GM18498 (cell line): ENCODE data around the gene PTGES.
"Not testable (repeated sequence)": the region's sequence is repeated elsewhere in the genome, so short reads cannot be mapped to it uniquely, and the experiment has no call there.

Experiments
- ATAC-seq: cut with Tn5 transposase; IDR thresholded peaks from one replicate; pipeline ENCODE4 v1.9.1; 2021; ENCODE audit warnings: mild to moderate bottlenecking, moderate library complexity; ENCODE audit not compliant: unreplicated experiment

PTGES gene

DNA sequence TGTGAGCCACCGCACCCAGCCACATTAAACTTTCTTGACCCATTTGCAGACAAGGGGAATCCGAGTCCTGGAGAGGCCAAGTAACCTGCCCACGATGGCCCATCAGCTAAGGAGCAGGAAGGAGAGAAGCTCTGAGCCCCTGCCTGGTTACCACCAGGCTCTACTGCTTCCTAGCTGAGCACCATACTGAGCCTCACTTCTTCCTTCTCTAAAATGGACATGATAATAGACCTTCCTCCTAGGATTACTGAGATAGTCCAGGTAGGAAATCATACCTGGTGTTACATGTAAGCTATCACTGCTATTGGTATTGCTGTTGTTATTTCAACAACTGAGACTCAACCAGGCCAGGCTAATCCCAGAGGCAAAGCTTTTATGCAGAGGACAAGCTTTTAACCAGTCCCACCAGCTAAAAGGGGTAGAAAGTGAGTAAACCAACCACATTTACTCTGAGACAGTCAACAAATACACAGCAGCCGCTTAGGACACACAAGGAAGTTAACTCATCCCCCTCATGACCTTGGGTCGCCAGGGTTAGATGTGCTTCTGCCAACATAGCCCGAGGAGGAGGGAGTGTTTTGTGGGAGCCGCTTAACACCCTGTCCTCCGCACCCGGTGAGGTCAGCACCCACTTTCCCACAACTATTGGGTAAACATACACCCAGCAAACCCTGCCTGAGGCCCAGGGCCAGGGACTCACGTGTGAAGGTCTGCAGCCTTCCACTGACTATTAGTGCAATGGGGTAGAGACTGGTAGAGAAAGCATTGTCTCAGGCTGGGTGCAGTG, 20.6 kb upstream of the PTGES start:
- ATAC-seq, result no peak

DNA sequence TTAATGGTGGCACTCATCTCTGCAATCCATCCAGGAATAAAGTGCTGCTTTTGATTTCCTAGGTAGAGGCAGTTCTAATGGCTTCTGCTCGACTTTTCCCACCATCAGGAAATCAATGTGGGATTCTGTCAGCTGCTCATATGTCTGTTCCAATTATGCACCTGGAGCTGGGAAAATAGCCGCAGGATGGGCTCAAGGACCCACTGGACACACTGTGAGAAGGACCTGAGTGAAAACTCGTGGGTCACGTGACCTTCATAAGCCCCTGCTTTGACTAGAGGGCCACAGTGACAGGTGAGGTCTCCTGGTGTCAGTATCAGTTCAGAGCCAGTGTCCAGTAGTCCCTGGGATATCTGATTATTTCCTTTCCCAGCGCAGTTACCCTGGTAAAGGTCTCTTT, 17.9 kb upstream of the PTGES start:
- no peak for ATAC-seq

DNA sequence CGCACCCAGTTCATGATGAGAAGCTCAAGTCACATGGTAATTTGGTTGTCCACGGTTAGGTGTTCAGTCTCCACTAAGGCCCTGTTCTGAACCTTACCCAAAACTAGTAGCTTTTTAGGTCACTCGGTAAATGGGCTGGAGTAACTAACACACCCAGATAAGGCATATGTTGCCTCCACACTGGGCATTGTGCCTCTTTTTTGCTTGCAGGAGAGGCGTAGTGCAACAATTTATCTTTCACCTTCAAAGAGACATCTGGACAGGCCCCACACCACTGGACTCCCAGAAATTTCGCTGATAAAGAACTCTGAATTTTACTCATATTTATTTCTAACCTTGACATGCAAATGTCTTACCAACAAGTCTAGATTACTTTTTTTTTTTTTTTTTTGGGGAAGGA, 16.8 kb upstream of the PTGES start:
- no peak for ATAC-seq

DNA sequence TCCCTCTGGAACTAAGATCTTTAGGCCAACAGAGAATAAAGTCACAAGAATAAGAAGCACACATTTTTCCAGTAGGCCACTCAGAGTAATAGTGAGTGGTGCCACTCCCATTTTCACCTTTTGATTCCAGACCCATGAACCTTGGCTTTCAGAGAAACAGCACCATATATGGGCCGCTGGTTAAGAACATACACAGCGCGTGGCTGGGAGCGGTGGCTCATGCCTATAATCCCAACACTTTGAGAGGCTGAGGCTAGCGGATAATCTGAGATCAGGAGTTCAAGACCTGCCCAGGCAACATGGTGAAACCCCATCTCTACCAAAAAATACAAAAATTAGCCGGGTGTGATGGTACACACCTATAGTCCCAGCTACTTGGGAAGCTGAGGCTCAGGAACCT, 15.6 kb upstream of the PTGES start:
- no peak for ATAC-seq

DNA sequence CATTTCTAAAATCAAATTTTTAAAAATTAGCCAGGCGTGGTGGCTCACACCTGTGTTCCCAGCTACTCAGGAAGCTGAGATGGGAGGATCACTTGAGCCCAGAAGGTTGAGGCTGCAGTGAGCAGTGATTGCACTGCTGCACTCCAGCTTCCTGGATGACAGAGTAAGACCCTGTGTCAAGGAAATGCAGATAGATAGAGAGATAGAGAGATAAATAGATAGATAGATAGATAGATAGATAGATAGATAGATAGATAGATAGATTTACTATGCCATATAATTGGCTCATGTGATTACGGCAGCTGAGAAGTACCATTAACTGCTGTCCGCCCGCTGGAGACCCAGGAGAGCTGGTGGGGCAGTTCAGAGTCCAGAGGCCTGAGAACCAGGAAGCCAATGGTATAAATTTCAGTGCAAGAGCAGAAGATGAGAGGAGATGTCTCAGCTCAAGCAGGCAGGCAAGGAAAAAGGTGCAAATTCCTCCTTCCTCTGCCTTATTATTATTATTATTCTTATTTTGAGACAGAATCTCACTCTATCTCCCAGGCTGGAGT, 13.0 kb upstream of the PTGES start:
- ATAC-seq, result no peak

DNA sequence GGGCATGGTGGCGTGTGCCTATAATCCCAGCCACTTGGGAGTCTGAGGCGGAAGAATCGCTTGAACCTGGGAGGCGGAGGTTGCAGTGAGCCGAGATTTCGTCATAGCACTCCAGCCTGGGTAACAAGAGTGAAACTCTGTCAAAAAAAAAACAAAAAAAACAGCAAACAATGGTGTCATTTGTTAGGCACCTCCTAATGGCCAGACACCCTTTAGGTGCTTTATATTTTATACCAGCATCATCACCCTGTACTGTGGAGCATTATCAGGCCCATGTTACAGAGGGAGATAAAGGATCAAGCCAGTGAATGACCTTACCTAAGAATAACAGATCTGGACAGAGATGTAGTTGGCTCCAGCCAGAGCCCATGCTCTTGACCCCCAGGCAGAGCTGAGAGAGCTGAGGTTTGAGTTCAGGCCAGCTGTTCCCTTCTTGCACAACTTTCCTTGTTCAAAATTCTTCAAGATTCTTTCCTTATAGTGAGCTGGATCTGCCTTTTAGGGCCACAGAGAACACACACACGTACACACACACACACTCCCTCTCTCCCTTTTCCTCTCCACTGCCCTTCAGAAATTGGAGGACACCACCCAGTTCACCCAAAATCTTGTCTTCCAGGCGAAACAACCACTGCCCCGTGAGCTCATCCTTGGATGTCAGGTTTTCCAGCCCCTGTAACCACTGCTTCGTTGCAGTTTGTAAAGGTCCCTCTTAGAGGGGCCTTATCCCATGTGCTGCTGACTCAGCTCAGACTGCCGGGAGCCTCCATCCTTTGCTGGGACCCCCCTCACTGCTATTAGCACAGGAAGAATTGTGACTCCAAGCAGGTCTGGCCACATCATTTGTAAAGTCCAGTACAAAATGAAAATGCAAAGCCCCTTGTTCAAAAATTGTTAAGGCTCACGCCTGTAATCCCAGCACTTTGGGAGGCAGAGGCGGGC, 10.4 kb upstream of the PTGES start:
- ATAC-seq, result no peak

DNA sequence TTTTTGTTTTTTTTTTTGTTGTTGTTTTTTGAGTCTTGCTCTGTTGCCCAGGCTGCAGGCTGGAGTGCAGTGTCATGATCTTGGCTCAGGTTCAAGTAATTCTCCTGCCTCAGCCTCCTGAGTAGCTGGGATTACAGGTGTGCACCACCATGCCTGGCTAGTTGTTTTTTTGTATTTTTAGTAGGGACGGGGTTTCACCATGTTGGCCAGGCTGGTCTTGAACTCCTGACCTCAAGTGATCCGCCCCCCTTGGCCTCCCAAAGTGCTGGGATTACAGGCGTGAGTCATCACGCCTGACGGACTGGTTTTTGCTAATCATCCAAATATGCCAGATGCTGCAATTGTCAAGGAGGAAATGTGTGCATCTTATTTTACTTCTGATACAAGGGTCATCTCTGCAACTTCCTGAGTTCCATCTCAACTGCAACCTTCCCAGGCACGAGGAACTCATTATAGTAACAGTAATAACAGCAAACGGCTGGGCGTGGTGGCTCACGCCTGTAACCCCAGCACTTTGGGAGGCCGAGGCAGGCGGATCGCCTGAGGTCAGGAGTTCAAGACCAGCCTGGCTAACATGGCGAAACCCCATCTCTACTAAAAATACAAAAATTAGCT, 9.6 kb upstream of the PTGES start:
- not testable (repeated sequence) for ATAC-seq

DNA sequence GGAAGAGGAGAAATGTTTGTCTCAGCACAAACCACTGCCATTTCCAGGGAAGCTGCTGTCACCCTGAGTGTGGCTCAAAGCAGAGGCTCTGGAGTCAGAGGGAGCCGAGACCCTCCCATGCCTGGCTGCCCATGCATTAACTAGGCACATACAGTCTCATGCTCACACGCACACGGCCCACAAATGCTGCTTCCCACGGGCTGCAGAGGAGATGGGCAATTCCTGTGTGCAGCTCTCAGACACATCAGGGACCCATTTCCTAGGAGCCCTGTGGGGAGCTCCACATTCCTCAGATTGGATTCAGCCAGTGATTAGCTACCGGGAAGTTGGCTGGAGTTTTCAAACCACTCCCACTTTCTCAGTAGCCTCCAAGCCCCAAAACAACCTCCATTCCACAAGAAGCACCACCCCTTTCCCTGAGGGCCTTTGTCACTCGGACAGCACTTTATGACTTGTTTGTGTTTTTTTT, 9.1 kb upstream of the PTGES start:
- no peak for ATAC-seq

DNA sequence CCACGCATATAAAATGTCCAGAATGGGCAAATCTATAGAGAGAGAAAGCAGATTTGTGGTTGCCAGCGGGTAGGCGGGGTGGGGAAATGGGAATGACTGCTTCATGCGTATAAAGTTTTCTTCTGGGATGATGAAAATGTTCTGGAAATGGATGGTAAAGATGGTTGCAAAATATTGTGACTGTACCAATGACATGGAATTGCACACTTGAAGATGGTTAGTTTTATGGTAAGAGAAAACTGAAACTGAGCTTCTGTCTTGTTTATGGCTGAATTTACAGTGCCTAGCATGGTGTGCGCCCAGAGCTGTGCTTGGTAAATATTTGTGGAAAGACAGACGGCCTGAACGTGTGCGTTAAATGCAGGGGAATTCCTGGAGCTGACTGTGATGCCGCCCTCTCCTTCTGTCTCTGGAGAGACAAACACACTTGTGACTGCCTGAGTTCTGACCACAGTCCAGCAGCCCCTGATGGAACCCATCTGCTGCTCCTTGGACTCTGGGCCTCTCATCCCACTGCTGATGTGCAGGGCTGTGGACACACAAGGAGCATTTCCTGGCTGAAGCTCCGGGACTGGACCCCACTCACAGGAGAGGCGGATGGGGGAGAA, 8.6 kb upstream of the PTGES start:
- no peak for ATAC-seq

DNA sequence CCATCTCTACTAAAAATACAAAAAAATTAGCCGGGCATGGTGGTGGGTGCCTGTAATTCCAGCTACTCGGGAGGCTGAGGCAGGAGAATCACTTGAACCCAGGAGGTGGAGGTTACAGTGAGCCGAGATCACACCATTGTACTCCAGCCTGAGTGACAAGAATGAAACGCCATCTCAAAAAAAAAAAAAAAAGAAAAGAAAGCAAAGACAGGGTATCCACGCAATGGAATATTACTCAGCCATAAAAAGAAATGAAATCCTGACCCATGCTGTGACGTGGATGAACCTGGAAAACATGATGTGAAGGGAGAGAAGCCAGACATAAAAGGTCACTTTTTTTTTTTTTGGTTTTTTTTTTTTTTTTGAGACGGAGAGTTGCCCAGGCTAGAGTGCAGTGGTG, 7.9 kb upstream of the PTGES start:
- ATAC-seq, result not testable (repeated sequence)

DNA sequence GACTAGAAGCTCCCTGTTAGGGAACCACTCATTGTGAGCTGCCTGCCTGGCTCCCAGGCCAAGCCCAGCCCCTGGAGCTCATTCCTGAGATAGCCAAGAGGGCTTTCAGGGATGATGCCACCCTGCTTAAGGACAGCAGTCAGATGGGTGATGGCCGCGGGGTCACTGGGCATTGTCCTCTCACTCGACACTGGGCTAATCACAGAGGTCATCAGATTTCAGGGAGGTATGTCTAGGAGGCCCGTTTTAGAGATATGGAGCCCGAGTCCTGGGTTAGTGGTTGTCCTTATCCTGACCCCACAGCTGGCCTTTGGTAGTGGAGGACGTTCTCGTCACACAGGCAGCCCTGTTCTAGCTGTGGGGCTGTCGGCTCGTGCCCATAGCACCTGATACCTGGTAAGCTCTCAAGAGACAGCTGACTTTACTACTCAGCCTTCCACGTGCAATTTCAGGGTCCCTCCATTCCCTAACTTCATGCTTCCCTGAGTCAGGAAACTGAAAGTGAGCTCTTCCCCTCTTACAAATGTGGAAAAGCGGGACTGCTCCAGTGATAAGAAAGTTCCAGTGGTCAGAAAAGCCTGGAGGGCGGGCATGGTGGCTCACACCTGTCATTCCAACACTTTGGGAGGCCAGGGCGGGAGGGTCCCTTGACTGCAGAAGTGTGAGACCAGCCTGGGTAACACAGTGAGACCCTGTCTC, 7.1 kb upstream of the PTGES start:
- no peak for ATAC-seq

DNA sequence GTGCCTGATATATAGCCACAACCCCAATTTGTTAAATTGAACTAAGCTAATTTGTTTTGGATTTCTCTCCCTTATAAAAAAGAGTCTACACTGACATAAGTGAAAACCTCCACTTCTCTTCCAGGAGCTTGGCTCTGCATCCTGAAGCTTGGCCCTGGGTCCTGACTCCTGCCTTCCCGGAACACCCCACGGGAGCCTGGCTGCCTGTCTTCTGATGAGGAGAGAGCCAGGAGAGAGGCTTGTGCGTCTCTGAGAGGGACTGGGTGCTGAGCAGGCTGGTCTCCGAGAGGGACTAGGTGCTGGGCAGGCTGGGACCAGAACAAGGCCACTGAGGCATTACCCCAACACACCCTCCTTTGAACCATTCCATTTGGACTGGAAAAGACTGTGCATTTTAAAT, 6.5 kb upstream of the PTGES start:
- ATAC-seq, result no peak

DNA sequence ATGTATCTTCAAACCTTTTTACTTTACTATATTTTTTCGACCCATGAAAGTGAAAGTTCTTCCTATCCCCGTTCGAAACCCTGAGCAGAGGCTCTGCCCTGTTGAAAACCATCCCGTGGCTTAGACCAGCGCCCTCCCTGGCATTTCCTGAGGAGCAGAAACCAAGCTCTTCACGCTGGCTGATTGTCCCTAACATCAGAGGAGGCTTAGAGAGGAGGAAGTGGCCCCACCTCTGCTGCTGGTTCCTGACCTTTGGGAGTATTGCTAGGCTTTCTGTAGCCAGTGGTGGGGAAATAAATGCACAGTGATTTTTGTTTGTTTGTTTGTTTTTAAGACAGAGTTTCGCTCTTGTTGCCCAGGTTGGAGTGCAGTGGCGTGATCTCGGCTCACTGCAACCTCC, 4.2 kb upstream of the PTGES start:
- no peak for ATAC-seq

DNA sequence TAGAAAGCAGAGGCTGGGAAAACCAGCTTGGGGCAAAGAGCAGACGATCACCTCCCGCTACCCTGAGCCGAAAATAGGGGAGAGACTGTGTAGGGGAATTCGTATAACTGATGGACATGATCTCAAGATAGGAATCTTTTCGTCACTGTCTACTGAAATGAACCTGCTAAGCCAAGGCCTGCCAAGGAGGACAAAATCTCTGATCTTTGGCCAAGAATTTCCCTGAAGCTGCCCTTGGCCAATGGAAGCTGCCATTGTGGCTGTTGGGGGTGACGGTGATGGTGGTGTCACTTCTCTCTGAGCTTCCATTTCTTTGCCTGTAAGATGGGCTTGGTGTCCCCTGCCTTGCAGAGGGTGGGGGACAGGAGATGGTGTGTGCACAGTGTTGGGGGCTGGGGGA, 3.3 kb upstream of the PTGES start:
- no peak for ATAC-seq

DNA sequence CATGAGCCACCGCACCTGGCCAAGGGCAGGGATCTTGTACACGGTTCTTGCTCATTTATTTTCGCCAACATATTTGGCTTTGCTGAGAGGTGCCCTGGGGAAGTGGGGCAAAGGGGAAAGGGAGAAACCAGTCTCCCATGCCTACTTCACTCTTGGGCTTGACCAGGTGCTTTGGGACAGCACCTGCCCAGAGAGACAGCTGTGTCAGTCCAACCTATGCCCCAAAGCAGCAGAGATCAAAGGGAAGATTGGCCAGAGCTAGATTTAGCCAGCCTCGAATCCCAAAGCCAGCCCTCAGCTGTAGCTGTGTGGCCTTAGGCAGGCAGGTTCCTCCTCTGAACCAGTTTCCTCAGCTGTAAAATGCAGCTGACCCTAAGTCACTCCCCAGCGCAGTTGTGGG, 2.3 kb upstream of the PTGES start:
- no peak for ATAC-seq

DNA sequence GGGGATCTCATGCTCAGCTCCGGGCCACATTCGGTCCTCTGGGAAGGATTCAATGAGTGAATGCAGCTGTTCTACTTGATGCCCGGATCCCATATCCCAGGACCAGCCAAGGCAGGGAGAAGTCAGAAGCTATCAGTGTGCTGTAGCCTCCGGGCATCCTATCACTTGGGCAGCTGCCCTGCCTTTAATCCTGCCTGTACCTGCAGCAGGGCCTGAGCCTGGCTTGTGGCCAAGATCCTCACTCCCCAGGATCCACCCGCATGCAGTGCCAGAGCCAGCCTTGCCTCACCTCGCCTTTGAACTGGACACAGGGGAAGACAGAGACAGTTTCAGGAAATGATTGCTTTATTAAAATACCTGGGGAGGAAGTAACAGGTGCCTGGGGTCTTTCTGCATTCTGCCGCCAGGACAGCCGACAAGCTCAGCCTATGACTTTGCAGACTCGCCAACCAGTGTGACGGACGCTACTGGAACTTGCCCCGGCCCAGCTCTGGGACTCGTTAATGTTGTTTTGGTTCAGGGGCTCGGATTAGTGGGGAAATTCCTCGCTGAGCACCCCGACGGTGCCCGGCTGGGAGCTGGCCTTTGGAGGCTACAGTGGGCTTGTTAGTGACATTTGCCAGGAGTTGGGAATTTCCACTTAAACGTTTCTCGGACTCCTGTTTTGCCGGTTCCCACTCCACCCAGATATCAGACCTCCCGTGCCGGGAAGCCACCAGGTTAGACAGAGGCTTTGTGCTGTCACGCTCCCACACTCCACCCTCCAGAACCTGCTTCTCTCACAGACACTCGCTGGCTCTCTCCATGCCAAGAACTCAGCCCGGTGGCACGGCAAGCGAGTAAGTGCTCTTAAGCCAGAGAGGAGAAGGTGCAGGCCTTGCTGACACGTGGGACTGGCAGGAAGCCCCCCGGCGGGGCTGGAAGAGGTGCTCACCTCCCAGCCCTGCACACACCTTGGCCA, 721 bp downstream of the PTGES start:
- ATAC-seq, result no peak

DNA sequence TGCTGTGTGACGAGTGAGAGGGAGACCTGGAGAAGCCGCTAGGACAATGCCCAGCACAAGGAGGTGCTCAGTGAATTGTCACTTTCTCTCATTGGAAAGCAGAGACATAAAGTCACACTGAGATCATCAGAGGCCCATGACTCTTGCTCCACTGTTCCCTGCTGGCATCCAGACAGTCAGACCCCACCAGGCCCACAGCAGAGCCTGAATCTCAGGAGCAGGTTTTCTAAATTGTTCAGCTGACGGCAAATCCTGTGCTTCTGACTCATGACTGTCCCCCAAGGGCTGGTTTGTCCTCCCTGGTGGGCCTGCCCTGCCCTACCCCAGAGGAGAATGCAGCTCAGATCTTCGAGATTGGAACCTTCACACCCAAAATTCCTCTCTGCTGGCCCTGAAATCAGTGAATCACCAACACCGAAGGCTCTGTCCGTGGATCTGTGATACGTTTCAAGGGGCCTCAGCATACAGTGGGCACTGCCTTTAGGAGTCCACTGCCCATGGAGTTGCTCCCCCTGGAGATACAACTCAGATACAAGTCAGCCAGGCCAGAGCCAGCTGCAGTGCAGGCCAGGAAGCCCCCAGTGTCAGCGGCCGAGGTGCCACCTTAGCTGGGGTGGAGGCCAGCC, 2.7 kb downstream of the PTGES start:
- no peak for ATAC-seq

DNA sequence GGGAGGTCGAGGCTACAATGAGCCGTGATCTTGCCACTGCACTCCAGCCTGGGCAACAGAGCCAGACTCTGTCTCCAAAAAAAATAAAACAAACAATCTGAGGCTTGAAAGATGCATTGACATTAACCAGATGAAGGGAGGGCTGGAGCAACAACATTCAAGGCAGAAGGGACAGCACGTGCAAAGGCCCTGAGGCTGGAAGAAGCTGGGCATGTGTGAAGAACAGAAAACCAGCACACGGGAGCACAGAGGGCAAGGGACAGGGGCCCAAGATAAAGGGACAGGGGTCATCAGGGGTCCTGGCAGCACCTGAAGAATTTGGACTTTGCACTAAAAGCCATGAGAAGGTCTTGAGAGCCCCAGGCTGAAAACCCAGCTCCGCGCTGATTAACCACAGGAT, 3.3 kb downstream of the PTGES start:
- no peak for ATAC-seq

DNA sequence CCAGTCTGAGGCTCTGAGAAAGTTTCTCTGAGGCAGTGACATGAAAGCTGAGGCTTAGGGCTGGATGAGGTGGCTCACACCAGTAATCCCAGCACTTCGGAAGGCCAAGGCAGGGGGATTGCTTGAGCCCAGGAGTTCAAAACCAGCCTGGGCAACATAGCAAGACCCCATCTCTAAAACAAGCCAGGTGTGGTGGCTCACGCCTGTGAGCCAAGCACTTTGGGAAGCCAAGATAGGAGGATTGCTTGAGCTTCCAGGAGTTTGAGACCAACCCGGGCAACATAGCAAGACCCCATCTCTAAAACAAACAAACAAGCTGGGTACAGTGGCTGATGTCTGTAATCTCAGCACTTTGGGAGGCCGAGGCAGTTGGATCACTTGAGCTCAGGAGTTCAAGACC, 3.8 kb downstream of the PTGES start:
- not testable (repeated sequence) for ATAC-seq
